ENCODE data around the gene CTU1.

Gene CTU1

DNA sequence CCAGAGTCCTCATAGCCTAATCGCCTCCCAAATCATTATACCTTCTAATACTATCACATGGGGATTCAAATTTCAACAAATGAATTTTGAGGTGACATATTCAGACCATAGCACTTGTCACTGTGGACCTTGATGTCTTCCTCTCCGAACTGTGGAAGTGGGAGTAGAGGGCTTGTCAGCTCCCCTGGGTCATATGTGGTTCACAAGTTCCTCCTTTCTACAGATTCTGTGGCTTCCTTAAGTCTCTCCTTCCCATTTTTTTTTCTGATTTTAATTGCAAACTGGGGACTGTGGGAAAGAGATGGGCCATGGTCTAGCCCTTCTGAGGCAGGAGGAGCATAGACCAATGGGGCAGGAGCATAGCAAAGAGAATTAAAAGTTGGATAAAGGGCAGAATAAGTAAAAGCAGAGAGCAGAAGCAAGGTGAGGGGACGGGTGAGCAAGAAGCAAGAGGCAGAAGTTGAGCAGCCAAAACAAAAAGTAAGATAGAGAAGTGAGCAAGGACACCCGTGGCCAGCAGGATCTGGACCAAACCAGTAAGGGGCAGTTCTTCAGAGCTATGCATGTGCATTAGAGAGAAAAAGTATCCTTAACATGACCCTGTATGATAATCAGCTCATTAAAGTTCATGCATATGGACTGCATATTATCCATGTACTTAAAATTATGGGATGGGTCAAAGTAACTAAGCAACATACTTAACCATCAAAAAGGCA lies 31.2 kb upstream of the CTU1 start:
- no peak for TF ChIP-seq CTCF (IDR thresholded peaks at IDR 0.05)
- no peak overlapping the region for H3K4me3 ChIP-seq
- peak overlapping the region in 1 of 2 donors; percentile 71 for H3K27ac ChIP-seq
- peak; percentile 31 for DNase-seq (ENCODE audit: low spot score)

DNA sequence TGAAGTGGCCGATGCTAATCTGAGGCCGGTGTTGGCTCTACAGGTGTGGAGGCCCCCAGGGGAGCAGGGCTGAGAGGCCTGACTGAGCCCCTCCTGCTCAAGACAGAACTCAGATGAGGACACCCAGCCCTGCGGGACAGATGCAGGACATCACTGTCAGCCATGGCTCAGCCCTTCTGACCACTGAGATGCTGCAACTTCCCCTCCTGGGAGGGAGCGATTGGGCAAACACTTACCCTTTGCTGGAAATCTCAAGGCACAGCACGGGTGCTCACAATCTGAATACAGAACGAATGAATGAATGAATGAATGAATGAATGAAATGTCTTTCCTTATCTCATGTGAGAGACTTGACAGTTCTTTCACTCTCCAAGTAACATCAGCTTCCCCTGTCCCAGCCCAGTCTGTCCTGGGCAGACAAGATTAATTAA lies 30.4 kb upstream of the CTU1 start:
- DNase-seq (ENCODE audit: low spot score) = peak; percentile 79
- no peak overlapping the region for H3K4me3 ChIP-seq
- peak overlapping the region in 1 of 2 donors; percentile 71 for H3K27ac ChIP-seq
- no peak for TF ChIP-seq CTCF (IDR thresholded peaks at IDR 0.05)

GRCh38 chr19:51137792-51138425 lies 29.7 kb upstream of the CTU1 start:
- Histone ChIP-seq H3K27ac (peak overlapping the region in 1 of 2 donors; percentile 71), H3K4me3 (no peak overlapping the region)
- peak; percentile 68 for DNase-seq (ENCODE audit: low spot score)
- TF ChIP-seq CTCF (IDR thresholded peaks at IDR 0.05) = no peak

DNA sequence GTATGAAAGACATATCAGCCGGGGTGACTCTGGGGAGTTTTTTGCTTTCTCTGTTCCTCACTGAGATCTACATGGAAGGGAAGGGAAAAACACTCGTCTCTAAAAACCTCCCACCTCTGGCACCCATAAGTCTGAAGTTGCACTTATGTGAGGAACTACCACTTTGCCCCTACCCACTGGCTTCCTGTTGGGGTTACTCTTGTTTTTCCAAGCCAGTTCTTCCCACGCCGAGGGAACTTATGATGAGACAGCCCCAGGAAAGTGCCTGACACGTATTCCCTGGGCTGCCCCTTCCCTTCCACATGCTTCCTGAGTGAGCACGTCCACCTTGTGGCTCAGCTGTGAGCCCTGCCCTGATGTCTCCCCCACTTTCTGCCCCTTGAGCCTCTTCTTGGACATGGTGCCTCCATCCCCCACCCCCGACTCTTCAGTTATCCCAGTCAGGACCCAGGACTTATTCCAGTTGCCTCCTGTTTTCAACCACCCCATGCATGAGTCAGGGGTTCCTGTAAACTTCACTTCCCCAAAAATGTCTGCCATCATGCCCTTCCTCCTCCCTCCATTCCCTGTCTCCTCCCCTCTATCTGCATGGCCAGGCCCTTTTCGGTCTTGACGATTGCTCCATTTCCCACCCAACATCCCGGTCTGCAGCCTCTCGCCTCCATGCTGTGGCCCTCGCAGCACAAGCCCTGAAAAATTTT lies 28.8 kb upstream of the CTU1 start:
- H3K27ac ChIP-seq = peak overlapping the region in 1 of 2 donors; percentile 71
- no peak for TF ChIP-seq CTCF (IDR thresholded peaks at IDR 0.05)
- peak; percentile 65 for DNase-seq (ENCODE audit: low spot score)
- no peak overlapping the region for H3K4me3 ChIP-seq

DNA sequence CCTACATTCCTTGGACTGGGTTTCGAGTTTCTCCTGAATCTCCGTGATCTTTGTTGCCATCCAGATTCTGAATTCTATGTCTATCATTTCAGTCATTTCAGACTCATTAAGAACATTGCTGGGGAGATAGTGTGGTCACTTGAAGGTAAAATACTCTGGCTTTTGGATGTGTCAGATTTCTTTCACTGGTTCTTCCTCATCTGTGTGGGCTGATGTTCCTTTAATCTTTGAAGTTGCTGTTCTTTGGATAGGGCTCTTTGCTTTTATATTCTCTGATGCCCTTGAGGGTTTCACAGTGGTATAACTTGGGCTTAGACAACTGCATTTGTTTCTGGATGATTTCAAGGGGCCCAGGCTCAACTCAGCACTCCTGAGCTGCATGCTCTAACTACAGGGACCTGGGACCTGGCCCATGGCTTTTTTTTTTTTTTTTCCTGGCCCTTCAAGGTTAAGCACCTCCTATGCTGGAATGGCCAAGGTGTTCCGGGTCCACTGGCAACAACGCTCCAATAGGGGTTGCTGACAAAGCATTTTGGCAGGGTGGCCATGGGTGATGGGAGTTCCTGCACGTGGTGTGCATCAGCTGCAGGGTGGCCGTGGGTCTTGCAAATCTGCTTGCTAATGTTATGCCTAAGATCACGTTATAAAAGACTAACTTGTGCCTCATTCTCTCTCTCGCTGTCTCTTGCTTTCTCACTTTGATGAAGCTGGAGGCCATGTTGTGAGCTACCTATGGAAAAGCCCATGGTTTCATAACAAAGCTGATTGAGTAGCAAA lies 28.0 kb upstream of the CTU1 start:
- H3K27ac ChIP-seq = peak overlapping the region in 1 of 2 donors; percentile 71
- TF ChIP-seq CTCF (IDR thresholded peaks at IDR 0.05) = no peak
- peak; percentile 52 for DNase-seq (ENCODE audit: low spot score)
- H3K4me3 ChIP-seq = no peak overlapping the region

GRCh38 chr19:51135004-51135403 lies 26.8 kb upstream of the CTU1 start:
- no peak overlapping the region for H3K27ac ChIP-seq
- no peak for DNase-seq (ENCODE audit: low spot score)
- no peak overlapping the region for H3K4me3 ChIP-seq
- no peak for TF ChIP-seq CTCF (IDR thresholded peaks at IDR 0.05)

Measured in coronary artery (tissue), 2 donors.